Lung microvascular endothelial cell (primary cell): ENCODE data around the gene CDRT4. TPM values are rescaled to one million over a fixed set of nuclear protein-coding genes. Genes with fewer than 3 reads are reported as not detected.

Experiments
- DNase-seq, 2 donors: peaks; one replicate each; pipeline versions ENCODE4 v3.0.0 to v3.0.0-alpha.2; 2010; ENCODE audit warnings: low read depth in 2 of 2
- total RNA-seq: library from RNA; depleted of rRNA; stranded (reverse); fragments of >200 nt; gene quantifications from 2 replicates; pipeline ENCODE4 v1.2.1, GENCODE V29; 2014

The CDRT4 gene
- total RNA-seq, 1 donor from 2014 or later, result 2.0 TPM

GRCh38 chr17:15492791-15493692, 25.6 kb upstream of the CDRT4 start:
- DNase-seq, result no peak

- no peak for DNase-seq
Observed at GRCh38 chr17:15492186-15492585, 24.8 kb upstream of the CDRT4 start.

GRCh38 chr17:15490634-15491261, 23.3 kb upstream of the CDRT4 start:
- DNase-seq, result peak; percentile 95 to 96

GRCh38 chr17:15488557-15488956, 21.1 kb upstream of the CDRT4 start:
- no peak for DNase-seq

DNA sequence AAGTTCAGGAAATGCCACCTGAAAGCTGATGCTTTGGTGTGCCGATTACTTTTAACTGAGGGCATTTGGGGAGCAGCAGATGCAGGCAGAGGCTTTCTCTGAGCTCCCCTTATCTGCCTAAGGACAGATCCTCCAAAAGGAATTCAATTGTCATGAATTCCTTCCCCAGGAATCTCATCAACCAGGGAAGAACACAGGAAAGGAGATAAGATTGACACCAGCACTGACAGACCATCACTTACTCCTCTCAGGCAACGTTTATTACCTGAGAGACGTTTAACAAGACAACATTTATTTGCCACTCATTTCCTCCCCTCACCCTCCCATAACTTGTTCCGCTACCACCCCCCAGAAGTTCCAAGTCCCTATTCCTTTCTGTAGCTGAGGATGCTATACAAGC, 17.6 kb upstream of the CDRT4 start:
- DNase-seq, result no peak

- no peak for DNase-seq
Observed at GRCh38 chr17:15483431-15483830, 16.0 kb upstream of the CDRT4 start.

DNA sequence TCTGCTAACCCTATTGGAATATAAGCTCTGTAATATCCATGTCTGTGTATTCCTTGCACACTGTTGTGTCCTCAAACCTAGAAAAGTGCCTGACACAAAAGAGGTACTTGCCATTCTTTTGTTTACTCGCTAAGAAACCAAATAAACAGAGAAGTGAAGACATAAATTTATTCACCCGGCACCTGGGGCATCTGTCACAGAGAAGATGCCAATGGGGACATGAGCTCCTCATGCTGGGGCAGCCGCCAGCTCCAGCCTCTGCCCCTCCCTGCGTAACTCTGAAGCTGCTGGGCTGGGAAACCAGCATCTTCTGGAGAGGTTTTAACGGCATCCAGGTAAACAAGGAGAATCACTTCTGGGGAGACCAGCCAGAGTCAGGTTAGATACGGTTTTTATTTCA, 15.1 kb upstream of the CDRT4 start:
- no peak for DNase-seq

DNA sequence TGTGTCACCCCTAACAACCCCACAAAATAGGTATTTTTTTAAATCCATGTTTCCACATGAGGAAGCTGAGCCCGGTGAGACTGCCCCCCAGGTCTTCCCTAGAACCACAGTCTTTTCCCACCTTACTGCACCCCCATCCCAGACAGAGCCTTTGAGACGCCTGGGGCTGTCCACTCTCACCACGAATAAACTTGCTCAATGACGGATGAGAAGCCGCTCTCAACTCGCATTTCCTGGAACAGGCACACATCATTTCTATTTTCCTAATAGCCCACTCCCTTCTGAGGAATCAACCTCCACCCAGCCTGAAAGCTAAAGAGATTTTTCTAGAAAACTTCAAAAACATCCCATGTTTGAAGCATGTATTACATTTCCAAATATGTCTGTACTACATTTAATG, 14.1 kb upstream of the CDRT4 start:
- DNase-seq, result no peak

- no peak for DNase-seq
Observed at GRCh38 chr17:15480204-15480603, 12.8 kb upstream of the CDRT4 start.

GRCh38 chr17:15479703-15480102, 12.3 kb upstream of the CDRT4 start:
- DNase-seq, result peak; percentile 38 to 82

- no peak for DNase-seq
Observed at GRCh38 chr17:15478845-15479244, 11.4 kb upstream of the CDRT4 start.

GRCh38 chr17:15475631-15476354, 8.4 kb upstream of the CDRT4 start:
- DNase-seq, result no peak

- DNase-seq, result no peak
Observed at GRCh38 chr17:15472891-15473290, 5.5 kb upstream of the CDRT4 start.

DNA sequence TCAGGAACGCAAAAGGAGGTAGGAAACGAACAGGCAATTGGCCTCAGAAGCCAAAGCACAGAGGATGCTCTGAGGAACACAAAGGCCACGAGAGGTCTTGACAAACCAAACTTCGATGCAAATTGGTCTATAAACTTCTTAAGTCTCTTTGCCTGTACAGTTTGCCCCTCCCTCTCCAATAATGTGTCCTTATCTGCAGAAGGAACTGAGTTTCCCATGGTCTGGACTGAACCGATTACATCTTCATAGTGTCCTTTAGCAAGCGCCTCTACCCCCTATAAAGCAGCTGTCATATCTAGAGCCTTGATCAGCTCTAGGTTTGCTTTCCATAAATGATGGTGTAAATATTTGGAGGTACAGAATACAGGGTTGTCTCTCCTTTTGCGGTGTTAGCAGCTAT, 3.1 kb upstream of the CDRT4 start:
- DNase-seq, result no peak

- peak; percentile 72 to 94 for DNase-seq
Observed at GRCh38 chr17:15469260-15469659, 1.8 kb upstream of the CDRT4 start.

- no peak for DNase-seq
Observed at GRCh38 chr17:15468126-15468525, 705 bp upstream of the CDRT4 start.

DNA sequence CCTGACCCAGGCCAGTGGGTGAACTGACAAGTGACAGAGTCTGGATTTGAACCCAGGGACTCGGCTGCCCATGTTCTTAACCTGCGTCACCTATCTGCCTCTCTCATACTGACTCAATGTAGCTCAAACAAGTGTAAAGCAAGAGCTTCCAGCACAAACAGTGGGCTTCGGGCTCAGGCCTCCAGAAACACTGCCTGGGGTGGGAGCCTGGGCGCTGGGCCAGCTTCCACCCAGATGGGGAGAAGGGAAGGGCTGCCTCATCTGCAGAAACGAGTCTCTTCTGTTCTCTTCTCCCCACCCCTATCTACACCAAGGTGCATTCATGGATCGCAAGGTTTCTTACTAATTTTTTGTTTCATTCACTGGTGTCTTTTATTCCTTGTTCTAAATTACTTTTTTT, 1.3 kb downstream of the CDRT4 start:
- no peak for DNase-seq

DNA sequence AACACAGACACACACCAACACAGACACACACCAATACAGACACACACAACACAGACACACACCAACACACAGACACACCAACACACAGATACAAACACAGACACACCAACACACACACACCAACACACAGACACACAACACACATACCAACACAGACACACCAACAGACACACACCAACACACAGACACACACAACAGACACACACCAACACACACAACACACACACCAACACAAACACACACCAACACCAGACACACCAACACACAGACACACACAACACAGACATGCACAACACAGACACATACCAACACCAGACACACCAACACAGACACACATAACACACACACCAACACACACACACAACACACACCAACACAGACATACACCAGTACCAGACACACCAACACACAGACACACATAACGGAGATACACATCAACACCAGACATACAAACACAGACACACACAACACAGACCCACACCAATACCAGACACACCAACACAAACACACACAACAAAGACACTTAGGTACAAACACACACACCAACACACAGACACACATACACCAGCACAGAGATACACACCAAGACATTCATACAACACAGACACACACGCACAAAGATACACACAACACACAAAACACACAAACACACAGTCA, 2.2 kb downstream of the CDRT4 start:
- no peak for DNase-seq

DNA sequence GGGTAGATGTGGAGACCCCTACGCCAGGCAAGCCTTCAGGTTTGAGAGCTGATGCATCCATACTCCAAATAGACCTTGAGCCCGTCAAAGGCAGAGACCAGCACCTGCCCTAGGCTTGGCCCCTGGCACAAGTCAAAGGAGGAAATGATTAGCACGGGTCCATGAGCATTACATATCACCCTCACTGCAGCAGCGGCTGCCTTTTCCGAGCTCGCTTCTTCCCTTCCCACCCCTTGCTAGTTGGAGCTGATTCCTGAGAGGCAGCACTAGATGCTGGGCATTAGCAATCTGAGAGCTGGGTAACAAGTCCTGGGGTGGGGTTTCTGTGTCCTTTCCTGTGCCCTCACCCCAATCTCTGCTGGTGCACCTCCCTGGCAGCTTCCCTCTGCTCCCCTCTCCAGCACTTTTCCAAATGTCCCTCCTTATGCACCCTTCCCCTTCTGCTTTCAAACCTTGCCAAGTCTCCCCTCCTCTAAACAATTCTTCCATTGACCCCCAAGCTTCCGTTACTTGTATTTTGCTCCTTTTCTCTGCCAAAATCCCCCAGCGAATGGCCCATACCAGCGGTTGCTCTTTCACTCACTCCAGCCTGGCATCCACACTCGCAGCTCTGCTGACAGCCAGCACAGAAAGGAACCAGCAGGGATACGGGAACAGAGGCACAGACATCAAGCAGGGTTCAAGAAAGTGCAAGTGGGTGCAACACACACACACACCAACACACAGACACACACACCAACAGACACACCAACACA, 3.0 kb downstream of the CDRT4 start:
- DNase-seq, result peak in 1 of 2 donors; percentile 31

GRCh38 chr17:15462976-15463772, 4.2 kb downstream of the CDRT4 start:
- DNase-seq, result peak; percentile 22 to 78
